HFF-Myc (cell line): Measurements from ENCODE around the gene MAB21L2.

Experiments
- DNase-seq: peaks from one replicate; pipeline ENCODE4 v3.0.0-alpha.2; 2011; ENCODE audit warnings: low read depth; ENCODE audit errors: extremely low read depth
- H3K4me3 ChIP-seq: replicated peaks from 2 replicates; pipeline ENCODE4 v1.5.1; 2011; ENCODE audit warnings: low read depth, mild to moderate bottlenecking, control low read depth, low read length
- TF ChIP-seq, protein P1 (sequence below): IDR thresholded peaks from 2 replicates; pipeline ENCODE4 v1.5.1; 2012; ENCODE audit warnings: mild to moderate bottlenecking, low read depth, low read length, control low read depth; ENCODE audit errors: missing control alignments

MAB21L2 gene

DNA sequence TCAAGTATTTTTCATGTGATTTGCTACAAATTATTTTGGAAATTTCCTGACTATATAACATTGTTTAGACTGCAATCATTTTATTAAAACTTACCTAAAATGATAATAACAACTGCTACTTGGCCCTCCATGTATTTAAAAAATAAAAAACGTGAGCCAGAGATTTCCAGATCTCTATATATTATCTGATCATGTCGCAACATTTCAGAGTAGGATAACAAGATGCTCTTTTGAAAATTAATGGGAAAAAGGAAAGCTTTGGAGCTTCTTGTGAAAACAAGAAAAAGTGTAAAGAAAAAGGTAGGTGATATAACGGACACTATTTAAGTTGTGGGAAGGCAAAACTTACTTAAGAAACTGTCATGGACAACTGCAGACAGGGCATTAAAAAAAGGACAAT, 14.9 kb upstream of the MAB21L2 start:
- DNase-seq, result no peak
- TF ChIP-seq, protein P1, sequence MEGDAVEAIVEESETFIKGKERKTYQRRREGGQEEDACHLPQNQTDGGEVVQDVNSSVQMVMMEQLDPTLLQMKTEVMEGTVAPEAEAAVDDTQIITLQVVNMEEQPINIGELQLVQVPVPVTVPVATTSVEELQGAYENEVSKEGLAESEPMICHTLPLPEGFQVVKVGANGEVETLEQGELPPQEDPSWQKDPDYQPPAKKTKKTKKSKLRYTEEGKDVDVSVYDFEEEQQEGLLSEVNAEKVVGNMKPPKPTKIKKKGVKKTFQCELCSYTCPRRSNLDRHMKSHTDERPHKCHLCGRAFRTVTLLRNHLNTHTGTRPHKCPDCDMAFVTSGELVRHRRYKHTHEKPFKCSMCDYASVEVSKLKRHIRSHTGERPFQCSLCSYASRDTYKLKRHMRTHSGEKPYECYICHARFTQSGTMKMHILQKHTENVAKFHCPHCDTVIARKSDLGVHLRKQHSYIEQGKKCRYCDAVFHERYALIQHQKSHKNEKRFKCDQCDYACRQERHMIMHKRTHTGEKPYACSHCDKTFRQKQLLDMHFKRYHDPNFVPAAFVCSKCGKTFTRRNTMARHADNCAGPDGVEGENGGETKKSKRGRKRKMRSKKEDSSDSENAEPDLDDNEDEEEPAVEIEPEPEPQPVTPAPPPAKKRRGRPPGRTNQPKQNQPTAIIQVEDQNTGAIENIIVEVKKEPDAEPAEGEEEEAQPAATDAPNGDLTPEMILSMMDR, result no peak
- no peak overlapping the region for H3K4me3 ChIP-seq

GRCh38 chr4:150569384-150569987, 12.5 kb upstream of the MAB21L2 start:
- TF ChIP-seq, protein P1, result no peak
- no peak overlapping the region for H3K4me3 ChIP-seq
- DNase-seq, result no peak

- TF ChIP-seq, protein P1, result no peak
- no peak for DNase-seq
- no peak overlapping the region for H3K4me3 ChIP-seq
These were observed 11.9 kb upstream of the MAB21L2 start for GRCh38 chr4:150569998-150570535.

GRCh38 chr4:150570862-150571261, 11.1 kb upstream of the MAB21L2 start:
- TF ChIP-seq, protein P1, result no peak
- no peak for DNase-seq
- no peak overlapping the region for H3K4me3 ChIP-seq

GRCh38 chr4:150572704-150573504, 9.0 kb upstream of the MAB21L2 start:
- H3K4me3 ChIP-seq, result no peak overlapping the region
- TF ChIP-seq, protein P1, result no peak

GRCh38 chr4:150573534-150573933, 8.4 kb upstream of the MAB21L2 start:
- DNase-seq, result no peak
- TF ChIP-seq, protein P1, result no peak
- H3K4me3 ChIP-seq, result no peak overlapping the region

More at GRCh38 chr4:150572704-150573504, 9.0 kb upstream of the MAB21L2 start:
- no peak for DNase-seq
